Panc1 (cell line): Measurements from ENCODE around the gene HSF2. TPM values are rescaled to one million over a fixed set of nuclear protein-coding genes. Genes with fewer than 3 reads are reported as not detected.

Experiments used
- ATAC-seq: fragments of 200-7000 bp; cut with Tn5 transposase; 2 replicates; pipeline ENCODE4 v1.9.1; 2020; ENCODE audit warnings: mild to moderate bottlenecking, moderate library complexity
- BruUV-seq: library from RNA; stranded (reverse); fragments of 400-500 nt; replicated peaks from 2 replicates; lab custom pipeline; 2021; lab: Mats Ljungman, UMichigan
- CTCF ChIA-PET: fragments of 300-600 bp; sonication (Branson Sonifier 250); formaldehyde crosslinking; loops from one replicate; lab custom pipeline; 2022; ENCODE audit warnings: antibody characterized with exemption; lab: Charles Lee
- POLR2A ChIA-PET: fragments of 300-600 bp; sonication (Branson Sonifier 250); formaldehyde crosslinking; loops from one replicate; lab custom pipeline; 2022; ENCODE audit warnings: antibody characterized with exemption; lab: Charles Lee
- DNase-seq: peaks from one replicate; pipeline ENCODE4 v3.0.0-alpha.2; 2010; ENCODE audit warnings: low read depth, low spot score
- H3K27ac ChIP-seq: 2 replicates; pipeline ENCODE4 v1.5.1; 2011; ENCODE audit warnings: mild to moderate bottlenecking, low read length, inconsistent platforms
- H3K27me3 ChIP-seq: fragments of 200-500 bp; sonication (Bioruptor generic); 2 replicates; pipeline ENCODE4 v1.6.0; 2014; ENCODE audit warnings: low read length, inconsistent platforms; ENCODE audit not compliant: control insufficient read depth, insufficient read depth
- H3K36me3 ChIP-seq: fragments of 200-500 bp; sonication (Bioruptor generic); 2 replicates; pipeline ENCODE4 v1.5.1; 2014; ENCODE audit warnings: inconsistent platforms, mild to moderate bottlenecking, low read length, moderate library complexity; ENCODE audit not compliant: control insufficient read depth, insufficient read depth
- H3K4me1 ChIP-seq: 2 replicates; pipeline ENCODE4 v1.5.1; 2011; ENCODE audit warnings: inconsistent platforms, mild to moderate bottlenecking, low read length, moderate library complexity; ENCODE audit not compliant: control insufficient read depth, insufficient read depth
- H3K4me3 ChIP-seq, 2 experiments: 2 replicates each; pipeline ENCODE4 v1.5.1; 2011 to 2012; ENCODE audit warnings: low read depth in 2 of 2, low read length in 2 of 2, mild to moderate bottlenecking in 2 of 2, inconsistent platforms in 1 of 2, moderate library complexity in 1 of 2
- H3K9me3 ChIP-seq: fragments of 200-500 bp; sonication (Bioruptor generic); 2 replicates; pipeline ENCODE4 v1.5.1; 2014; ENCODE audit warnings: low read depth, mild to moderate bottlenecking, inconsistent platforms, low read length, moderate library complexity; ENCODE audit not compliant: control insufficient read depth, insufficient read depth
- CTCF ChIP-seq: fragments of 450-650 bp; IDR thresholded peaks from 2 replicates; pipeline ENCODE4 v1.5.1; 2017; ENCODE audit warnings: mild to moderate bottlenecking
- POLR2AphosphoS5 ChIP-seq: IDR thresholded peaks from 2 replicates; pipeline ENCODE4 v1.6.1; 2012; ENCODE audit warnings: mild to moderate bottlenecking, low read depth, low read length, moderate library complexity
- REST ChIP-seq, 2 experiments: IDR thresholded peaks; 2 replicates each; pipeline ENCODE4 v1.6.1; 2011 to 2012; ENCODE audit warnings: low read depth in 2 of 2, control low read depth in 1 of 2, low read length in 1 of 2, mild to moderate bottlenecking in 1 of 2, moderate library complexity in 1 of 2; ENCODE audit not compliant: insufficient read depth in 1 of 2
- SIN3A ChIP-seq: IDR thresholded peaks from 2 replicates; pipeline ENCODE4 v1.6.1; 2012; ENCODE audit warnings: low read depth, mild to moderate bottlenecking, low read length, moderate library complexity, borderline replicate concordance; ENCODE audit not compliant: insufficient read depth
- TCF7L2 ChIP-seq: IDR thresholded peaks from 2 replicates; pipeline ENCODE4 v1.6.1; 2011; ENCODE audit warnings: mild to moderate bottlenecking, low read depth, low read length, inconsistent platforms
- in situ Hi-C: cut with HindIII; loops from 2 replicates; pipeline ENCODE4 v1.10.0; 2016; ENCODE audit warnings: low sequenced_read_pairs, low pct_unique_long_range_greater_than_20kb
- intact Hi-C: fragments of 100-400 bp; cut with micrococcal nuclease; formaldehyde crosslinking; loops from one replicate; pipeline ENCODE4 v1.10.0; 2022; ENCODE audit not compliant: unreplicated experiment
- total RNA-seq: library from RNA; stranded (reverse); gene quantifications from one replicate; pipeline ENCODE4 v1.2.1, GENCODE V29; 2021; ENCODE audit not compliant: unreplicated experiment

Gene HSF2
- total RNA-seq, 1 experiment from 2014 or later: 21.1 TPM

- ChIA-PET POLR2A (no interaction called here), CTCF (no interaction called here)
- DNase-seq (no peak), ATAC-seq (no peak)
- BruUV-seq: no TSS peak
- intact Hi-C loops: no loop called here
- Histone ChIP-seq H3K4me1 (no peaks in the 10 kb centered on the region), H3K4me3 (no peak overlapping the region), H3K36me3 (peaks cover 66% of the 10 kb centered on the region), H3K27me3 (no peaks in the 10 kb centered on the region), H3K9me3 (no peaks in the 10 kb centered on the region), H3K27ac (no peak overlapping the region)
- in situ Hi-C loops: no loop called here
- TF ChIP-seq SIN3A (no peak), TCF7L2 (no peak), CTCF (no peak), REST (IDR thresholded peaks at IDR 0.05; ENCODE audit: insufficient read depth in 1 of 2, low read depth in 2 of 2, low read length in 1 of 2) (no peak), POLR2AphosphoS5 (no peak)
Measured at GRCh38 chr6:122449069-122449468, 49.6 kb downstream of the HSF2 start.

GRCh38 chr6:122452509-122452908 lies 53.1 kb downstream of the HSF2 start:
- Histone ChIP-seq H3K9me3 (no peaks in the 10 kb centered on the region), H3K4me1 (no peaks in the 10 kb centered on the region), H3K36me3 (peaks cover 49% of the 10 kb centered on the region), H3K4me3 (no peak overlapping the region), H3K27ac (no peak overlapping the region), H3K27me3 (no peaks in the 10 kb centered on the region)
- in situ Hi-C loops: no loop called here
- POLR2A ChIA-PET: no interaction called here
- no TSS peak for BruUV-seq
- intact Hi-C loops: no loop called here
- ATAC-seq (no peak), DNase-seq (no peak)
- CTCF ChIA-PET: no interaction called here
- no peak for TF ChIP-seq CTCF
- TF ChIP-seq POLR2AphosphoS5: no peak
- TF ChIP-seq REST (IDR thresholded peaks at IDR 0.05; ENCODE audit: insufficient read depth in 1 of 2, low read depth in 2 of 2, low read length in 1 of 2): no peak
- no peak for TF ChIP-seq SIN3A
- TF ChIP-seq TCF7L2: no peak
